Keratinocyte (primary cell): Measurements from ENCODE around the gene KLRK1.

Experiments used
- EZH2 ChIP-seq: IDR thresholded peaks from one replicate; pipeline ENCODE4 v1.6.1; 2012; ENCODE audit warnings: inconsistent platforms, mild to moderate bottlenecking, low read length, moderate library complexity
- TF ChIP-seq, protein P1 (sequence below), 3 experiments: IDR thresholded peaks in 1 of 3; conservative IDR thresholded peaks in 1 of 3; optimal IDR thresholded peaks in 1 of 3; 2 replicates in 2 of 3; 3 replicates in 1 of 3; pipeline versions ENCODE3 to v1.5.1; 2011; ENCODE audit warnings: low read length in 3 of 3, mild to moderate bottlenecking in 3 of 3, moderate library complexity in 2 of 3, control low read depth in 1 of 3, inconsistent platforms in 1 of 3; ENCODE audit not compliant: insufficient read depth in 2 of 3; ENCODE audit errors: extremely low read depth in 1 of 3

GRCh38 chr12:10389904-10390303 is at the start of gene KLRK1:
- TF ChIP-seq, protein P1, sequence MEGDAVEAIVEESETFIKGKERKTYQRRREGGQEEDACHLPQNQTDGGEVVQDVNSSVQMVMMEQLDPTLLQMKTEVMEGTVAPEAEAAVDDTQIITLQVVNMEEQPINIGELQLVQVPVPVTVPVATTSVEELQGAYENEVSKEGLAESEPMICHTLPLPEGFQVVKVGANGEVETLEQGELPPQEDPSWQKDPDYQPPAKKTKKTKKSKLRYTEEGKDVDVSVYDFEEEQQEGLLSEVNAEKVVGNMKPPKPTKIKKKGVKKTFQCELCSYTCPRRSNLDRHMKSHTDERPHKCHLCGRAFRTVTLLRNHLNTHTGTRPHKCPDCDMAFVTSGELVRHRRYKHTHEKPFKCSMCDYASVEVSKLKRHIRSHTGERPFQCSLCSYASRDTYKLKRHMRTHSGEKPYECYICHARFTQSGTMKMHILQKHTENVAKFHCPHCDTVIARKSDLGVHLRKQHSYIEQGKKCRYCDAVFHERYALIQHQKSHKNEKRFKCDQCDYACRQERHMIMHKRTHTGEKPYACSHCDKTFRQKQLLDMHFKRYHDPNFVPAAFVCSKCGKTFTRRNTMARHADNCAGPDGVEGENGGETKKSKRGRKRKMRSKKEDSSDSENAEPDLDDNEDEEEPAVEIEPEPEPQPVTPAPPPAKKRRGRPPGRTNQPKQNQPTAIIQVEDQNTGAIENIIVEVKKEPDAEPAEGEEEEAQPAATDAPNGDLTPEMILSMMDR (optimal IDR thresholded peaks at IDR 0.05 in 1 of 3, IDR thresholded peaks at IDR 0.05 in 1 of 3, conservative IDR thresholded peaks at IDR 0.05 in 1 of 3; ENCODE audit: extremely low read depth in 1 of 3, insufficient read depth in 2 of 3, low read length in 3 of 3): no peak
- TF ChIP-seq EZH2: no peak
